GM21723 (cell line): ENCODE results near the gene ALOXE3.
"Not testable (repeated sequence)": the region's sequence is repeated elsewhere in the genome, so short reads cannot be mapped to it uniquely, and the experiment has no call there.

Experiments used
- ATAC-seq: cut with Tn5 transposase; IDR thresholded peaks from one replicate; pipeline ENCODE4 v1.9.1; 2021; ENCODE audit warnings: mild to moderate bottlenecking, moderate library complexity; ENCODE audit not compliant: unreplicated experiment

The ALOXE3 gene

DNA sequence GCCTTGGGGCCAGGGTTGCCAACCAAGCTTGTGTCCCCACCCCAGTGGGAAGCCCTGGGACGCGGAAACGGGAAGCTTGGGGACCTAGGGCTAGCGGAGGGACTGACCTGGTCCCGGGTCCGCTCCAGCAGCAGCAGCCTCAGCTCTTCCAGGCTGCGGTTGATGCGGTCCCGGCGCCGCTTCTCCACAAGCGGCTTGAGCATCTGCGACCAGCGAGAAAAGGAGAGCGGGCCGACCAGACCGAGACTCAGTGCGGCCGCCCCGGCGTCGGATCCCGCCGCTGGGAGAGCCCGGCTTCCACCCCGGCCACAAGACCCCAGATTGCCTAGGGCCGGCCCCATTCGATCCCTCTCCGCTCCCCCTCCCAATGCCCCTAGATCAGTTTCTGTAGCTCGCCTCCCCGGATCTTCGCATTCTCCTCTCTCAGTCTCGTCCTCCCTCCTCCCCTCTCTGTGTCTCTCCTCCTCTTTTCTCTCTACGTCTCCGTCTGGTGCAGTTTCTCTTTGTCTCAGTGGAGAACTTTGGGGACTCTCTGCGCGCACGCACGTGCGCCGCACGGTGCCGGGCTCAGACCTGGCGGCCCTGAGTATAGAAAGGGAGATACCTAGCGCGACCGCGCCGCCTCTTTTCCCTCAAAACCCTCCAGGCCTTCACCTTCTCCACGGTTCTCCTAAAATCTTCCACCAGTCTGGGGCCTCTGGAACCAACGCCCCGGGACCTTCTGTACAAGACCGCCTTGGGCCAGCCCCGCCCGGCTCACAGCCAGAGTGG, 4.8 kb upstream of the ALOXE3 start:
- ATAC-seq, result no peak

DNA sequence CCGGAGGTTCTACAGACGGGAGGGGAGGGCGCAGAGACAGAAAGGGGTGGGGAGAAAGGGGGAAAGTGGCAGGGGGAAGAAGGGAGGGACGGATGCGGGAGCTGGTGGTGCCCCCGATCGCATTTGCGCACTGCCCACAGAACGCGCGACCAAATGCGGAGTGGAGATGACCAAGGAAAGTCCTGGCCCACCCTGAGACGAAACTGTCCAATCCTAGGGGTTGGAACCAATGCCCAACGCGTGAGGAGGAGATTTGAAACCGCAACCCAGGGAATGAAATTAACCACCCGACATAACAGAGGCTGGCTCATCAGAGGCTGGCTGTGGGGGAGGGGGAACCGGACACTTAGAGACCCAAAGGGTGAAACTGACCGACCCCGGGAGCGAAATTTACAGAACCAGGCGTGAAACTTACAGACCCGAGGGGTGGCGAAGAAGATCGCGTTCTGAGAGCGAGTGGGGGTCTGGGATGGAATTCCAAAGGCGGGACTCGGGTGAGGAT, 4.2 kb upstream of the ALOXE3 start:
- ATAC-seq, result no peak

- ATAC-seq, result peak; percentile 27
These were observed 3.5 kb upstream of the ALOXE3 start for GRCh38 chr17:8121681-8122421.

- ATAC-seq, result no peak
These were observed 3.0 kb upstream of the ALOXE3 start for GRCh38 chr17:8121407-8121680.

DNA sequence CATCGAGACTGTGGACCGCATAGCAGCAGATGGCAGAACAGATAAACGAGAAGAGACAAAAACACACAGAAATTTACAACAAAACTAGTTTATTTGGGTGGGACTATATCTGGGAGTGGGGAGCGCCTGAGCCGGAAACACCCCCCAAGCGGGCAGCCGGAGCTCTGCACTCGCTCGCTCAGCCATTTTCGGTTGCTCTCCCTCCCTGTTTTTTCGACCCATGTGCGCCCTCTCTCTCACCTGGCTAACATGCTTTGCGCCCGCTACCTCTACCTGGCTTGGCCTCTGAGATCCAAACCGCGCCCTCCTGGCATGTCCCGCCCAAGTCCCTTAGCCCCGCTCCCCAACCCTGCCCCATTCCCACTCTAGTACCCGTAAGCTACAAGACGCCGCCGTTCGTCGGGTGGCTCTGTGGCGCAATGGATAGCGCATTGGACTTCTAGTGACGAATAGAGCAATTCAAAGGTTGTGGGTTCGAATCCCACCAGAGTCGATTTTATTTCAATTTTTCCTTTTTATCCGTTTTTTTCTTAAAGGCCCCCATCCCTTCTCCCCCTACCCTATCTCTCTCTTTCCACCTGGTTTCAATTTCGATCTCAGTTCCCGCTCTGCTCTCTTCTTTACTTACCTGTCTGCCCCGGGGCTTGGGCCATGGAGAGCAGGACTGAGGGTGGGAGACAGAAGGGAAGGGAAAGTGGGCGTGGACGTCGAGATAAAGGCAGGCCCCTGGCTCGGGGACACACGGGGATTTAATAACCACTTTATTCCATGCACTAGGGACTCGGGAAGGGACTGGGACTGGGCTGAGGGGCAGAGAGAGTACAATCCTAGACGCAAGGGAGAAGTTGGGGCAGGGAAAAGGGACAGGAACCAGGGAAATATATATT, 2.4 kb upstream of the ALOXE3 start:
- no peak for ATAC-seq

DNA sequence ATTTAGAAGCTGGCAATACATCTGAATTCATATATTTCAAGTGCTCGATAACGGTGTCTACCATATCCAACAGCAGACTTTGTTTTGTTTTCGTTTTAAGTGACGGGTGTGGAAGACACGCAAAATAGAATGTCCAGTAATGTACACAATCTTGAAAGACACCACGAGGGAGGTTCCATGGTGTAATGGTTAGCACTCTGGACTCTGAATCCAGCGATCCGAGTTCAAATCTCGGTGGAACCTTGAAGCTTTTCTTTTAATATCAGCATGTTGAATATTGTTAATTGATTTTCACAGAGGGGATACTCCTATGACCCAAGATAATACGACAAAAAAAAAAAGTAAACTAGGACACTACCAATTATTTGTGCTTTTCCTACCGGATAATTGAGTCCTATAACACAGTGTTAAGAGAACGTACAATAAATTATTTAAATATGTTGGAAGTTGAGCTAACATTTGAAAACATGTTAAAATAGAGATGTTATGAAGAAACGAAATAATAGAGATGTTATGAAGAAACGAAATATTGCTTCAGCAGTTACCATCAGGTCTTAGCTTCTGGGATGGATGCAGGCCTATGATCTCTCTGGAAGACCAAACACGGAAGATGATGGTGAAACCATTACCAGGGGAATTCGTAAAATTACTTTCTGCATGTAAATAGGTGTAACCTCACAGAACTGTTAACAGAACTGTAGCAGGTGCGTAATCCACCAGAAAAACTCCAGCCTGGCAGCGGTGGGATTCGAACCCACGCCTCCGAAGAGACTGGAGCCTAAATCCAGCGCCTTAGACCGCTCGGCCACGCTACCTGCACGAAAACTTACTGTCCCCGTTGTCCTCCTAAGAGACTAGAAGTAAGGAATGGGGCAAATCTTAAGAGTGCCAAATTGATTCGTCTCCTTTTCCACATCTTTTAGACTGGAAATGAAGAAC, 1.5 kb upstream of the ALOXE3 start:
- no peak for ATAC-seq

- ATAC-seq, result peak; percentile 36
These were observed 661 bp upstream of the ALOXE3 start for GRCh38 chr17:8118769-8119580.

- no peak for ATAC-seq
These were observed 841 bp downstream of the ALOXE3 start for GRCh38 chr17:8117367-8117979.

DNA sequence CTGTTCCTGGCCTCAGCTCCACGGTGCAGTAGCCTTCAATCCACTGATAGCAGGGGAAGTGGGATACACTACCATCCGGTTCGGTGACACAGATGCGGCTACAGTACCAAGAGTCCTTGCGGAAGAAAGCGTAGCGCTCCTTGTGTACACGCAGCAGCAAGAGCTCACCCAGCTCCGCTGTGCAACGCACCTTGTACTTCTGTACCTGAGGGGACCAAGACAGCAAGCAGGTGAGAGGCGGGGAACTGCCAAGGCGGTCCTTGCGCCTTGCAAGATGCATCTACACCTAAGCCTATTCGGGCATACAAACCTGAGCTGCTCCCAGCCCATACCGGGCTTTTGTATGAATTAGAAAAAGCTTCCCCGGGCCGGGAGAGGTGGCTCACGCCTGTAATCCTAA, 1.5 kb downstream of the ALOXE3 start:
- no peak for ATAC-seq

DNA sequence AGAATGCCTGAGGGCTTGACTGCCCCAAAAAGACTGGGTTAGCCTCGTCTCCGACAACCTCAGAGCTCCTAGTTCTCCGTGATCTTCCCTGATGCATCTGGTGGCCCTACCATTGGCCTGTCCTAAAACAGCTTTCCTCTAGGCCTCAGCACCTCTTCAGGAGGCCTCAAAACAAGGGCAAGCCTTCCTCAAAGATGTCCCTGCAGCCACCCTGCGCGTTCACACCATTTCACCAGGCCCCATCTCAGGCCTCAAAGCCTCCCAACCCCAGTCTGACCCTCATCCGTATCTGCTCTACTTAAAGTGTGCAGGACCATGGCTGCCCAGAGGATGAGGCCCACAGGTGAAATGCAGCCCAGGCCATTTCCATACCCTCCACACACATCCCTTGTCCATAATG, 7.4 kb downstream of the ALOXE3 start:
- ATAC-seq, result no peak

- no peak for ATAC-seq
These were observed 7.9 kb downstream of the ALOXE3 start for GRCh38 chr17:8110456-8110804.

DNA sequence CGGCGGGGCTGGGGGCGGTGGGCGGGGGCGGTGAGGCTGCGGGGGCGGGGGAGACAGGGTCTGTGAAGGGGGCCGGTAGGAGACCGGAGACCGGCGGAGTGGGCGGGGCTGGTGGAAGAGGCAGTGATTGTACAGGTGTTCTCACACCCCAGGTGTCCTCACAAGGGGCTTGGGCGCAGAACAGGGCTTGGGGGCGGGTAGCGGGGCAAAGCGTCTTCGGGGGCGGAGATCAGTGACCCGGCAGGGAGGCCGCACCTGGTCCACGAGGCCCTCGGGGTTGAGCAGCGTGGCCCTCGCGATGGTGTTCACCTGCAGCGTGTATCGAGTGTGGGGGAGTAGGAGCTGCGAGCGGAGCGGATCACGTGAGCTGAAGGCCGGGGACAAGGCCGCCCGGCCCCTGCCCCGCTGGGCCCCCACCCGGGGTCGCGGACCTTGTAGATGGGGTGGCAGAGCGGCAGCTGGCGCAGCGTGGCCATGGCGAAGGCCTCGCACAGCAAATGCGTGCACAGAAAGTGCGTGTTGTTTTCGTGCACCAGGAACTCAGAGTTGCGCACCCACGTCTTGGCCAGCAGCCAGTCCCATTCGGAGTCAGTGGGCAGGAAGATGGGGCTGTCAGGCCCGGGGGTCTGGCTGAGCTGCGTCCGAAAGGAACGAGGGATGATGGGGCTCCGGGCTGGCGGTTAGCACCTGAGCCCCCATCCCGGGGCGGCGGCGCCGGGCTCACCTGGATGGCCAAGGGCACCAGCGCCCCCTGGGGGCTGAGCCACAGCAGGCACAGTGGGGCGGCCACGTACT, 8.5 kb downstream of the ALOXE3 start:
- no peak for ATAC-seq

DNA sequence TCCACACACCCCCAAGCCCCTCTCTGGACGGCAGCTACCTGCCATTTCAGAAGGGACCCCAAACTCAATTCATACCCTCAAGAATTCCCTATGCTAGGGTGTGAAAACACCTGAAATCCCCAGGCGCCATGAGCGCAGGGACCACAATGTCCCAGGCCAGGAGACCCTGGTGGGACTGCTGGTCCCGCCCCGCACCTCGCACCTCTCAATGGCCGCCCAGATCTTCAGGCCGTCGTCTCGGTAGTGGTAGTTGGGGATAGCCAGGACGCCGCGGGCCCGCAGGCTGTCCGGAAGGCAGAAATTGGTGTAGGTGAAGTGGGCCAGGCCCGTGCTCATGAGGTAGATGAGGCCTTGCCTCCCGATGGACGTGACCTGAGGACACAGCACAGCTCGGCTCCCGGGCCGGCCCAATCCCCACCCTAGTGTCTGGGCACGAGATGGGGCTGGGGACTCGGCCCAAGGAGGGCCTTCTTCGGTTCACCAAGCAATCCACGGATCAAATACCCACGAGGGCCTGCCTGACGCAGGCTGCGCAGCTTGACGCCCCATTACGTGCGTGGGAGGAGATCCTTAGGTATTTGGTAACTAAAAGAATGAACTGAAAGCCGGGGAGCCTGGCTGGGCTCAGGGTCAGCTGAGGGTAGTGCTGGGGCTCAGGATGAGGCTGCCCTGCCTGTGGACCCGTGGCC, 9.2 kb downstream of the ALOXE3 start:
- ATAC-seq, result no peak

GRCh38 chr17:8106980-8107379, 11.3 kb downstream of the ALOXE3 start:
- not testable (repeated sequence) for ATAC-seq

GRCh38 chr17:8105957-8106398, 12.3 kb downstream of the ALOXE3 start:
- no peak for ATAC-seq

GRCh38 chr17:8104911-8105310, 13.4 kb downstream of the ALOXE3 start:
- ATAC-seq, result no peak

GRCh38 chr17:8103549-8103948, 14.8 kb downstream of the ALOXE3 start:
- no peak for ATAC-seq

DNA sequence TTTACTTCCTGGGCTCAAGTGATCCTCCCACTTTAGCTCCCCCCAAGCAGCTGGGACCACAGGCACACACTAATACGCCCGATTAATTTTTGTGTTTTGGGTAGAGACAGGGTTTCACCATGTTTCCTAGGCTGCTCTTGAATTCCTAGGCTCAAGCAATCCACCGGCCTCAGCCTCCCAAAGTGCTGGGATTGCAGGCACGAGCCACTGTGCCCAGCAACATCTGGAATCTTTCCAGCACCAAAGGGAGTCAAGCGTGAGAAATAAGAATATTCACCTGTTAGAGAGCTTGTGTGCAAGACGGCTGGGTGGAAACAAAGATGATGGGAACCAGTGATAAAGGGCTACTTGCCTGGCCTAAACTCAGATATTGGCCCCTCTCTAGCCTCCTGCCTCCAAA, 16.6 kb downstream of the ALOXE3 start:
- no peak for ATAC-seq
